AG09309 (cell line): Measurements from ENCODE around the gene SAPCD1.

Source experiments
- DNase-seq: peaks from one replicate; pipeline ENCODE4 v3.0.0-alpha.2; 2010; ENCODE audit warnings: low read depth
- H3K4me3 ChIP-seq: 2 replicates; pipeline ENCODE4 v1.5.1; 2011; ENCODE audit warnings: mild to moderate bottlenecking, low read depth, low read length, moderate library complexity; ENCODE audit not compliant: control insufficient read depth
- CTCF ChIP-seq: IDR thresholded peaks from 2 replicates; pipeline ENCODE4 v1.5.1; 2011; ENCODE audit warnings: mild to moderate bottlenecking, low read depth, low read length, inconsistent platforms; ENCODE audit not compliant: insufficient read depth, control insufficient read depth; ENCODE audit errors: missing control alignments

Gene SAPCD1

GRCh38 chr6:31725502-31726350 is 36.7 kb upstream of the SAPCD1 start:
- no peak for DNase-seq
- TF ChIP-seq CTCF: no peak
- no peak overlapping the region for H3K4me3 ChIP-seq

- no peak for TF ChIP-seq CTCF
These were observed 35.3 kb upstream of the SAPCD1 start for GRCh38 chr6:31727034-31727716.

GRCh38 chr6:31727717-31728671 is 34.5 kb upstream of the SAPCD1 start:
- no peak for DNase-seq
- no peak for TF ChIP-seq CTCF
- peak overlapping the region; percentile 83 for H3K4me3 ChIP-seq

More at GRCh38 chr6:31727034-31727716, 35.3 kb upstream of the SAPCD1 start:
- H3K4me3 ChIP-seq: no peak overlapping the region
- no peak for DNase-seq

GRCh38 chr6:31728767-31729514 is 33.5 kb upstream of the SAPCD1 start, which contains the start of gene DDAH2:
Gene DDAH2, minus strand, starts transcription at chr6:31729299. Its CDS starts 138 bp downstream, at chr6:31729161.
- no peak for DNase-seq
- peak; percentile 70 for TF ChIP-seq CTCF

GRCh38 chr6:31729515-31729978 is 32.9 kb upstream of the SAPCD1 start:
- no peak for DNase-seq
- peak overlapping the region; percentile 83 for H3K4me3 ChIP-seq

More at GRCh38 chr6:31728767-31729514, 33.5 kb upstream of the SAPCD1 start, which contains the start of gene DDAH2:
- peak within 1 kb of the TSS; percentile 83 for H3K4me3 ChIP-seq

More at GRCh38 chr6:31729515-31729978, 32.9 kb upstream of the SAPCD1 start:
- TF ChIP-seq CTCF: no peak
